Glutamatergic neuron (in vitro differentiated cells): Measurements from ENCODE around the gene PCDHGA10. TPM values are rescaled to one million over a fixed set of nuclear protein-coding genes. Genes with fewer than 3 reads are reported as not detected.
"Not testable (repeated sequence)": the region's sequence is repeated elsewhere in the genome, so short reads cannot be mapped to it uniquely, and the experiment has no call there.

Experiments
- DNase-seq: peaks from one replicate; pipeline ENCODE4 v3.0.0; 2022
- H3K27ac Mint-ChIP-seq: one replicate; pipeline ENCODE4 v1.8.0; 2020; ENCODE audit warnings: mild to moderate bottlenecking, mixed read lengths, inconsistent platforms; ENCODE audit not compliant: unreplicated experiment
- H3K27me3 Mint-ChIP-seq: one replicate; pipeline ENCODE4 v1.8.0; 2020; ENCODE audit warnings: mild to moderate bottlenecking, moderate library complexity, mixed read lengths, inconsistent platforms; ENCODE audit not compliant: unreplicated experiment
- H3K36me3 Mint-ChIP-seq: one replicate; pipeline ENCODE4 v1.8.0; 2020; ENCODE audit warnings: mild to moderate bottlenecking, mixed read lengths, inconsistent platforms; ENCODE audit not compliant: unreplicated experiment
- H3K4me1 Mint-ChIP-seq: one replicate; pipeline ENCODE4 v1.8.0; 2020; ENCODE audit warnings: mild to moderate bottlenecking, low read depth, mixed read lengths, inconsistent platforms; ENCODE audit not compliant: unreplicated experiment
- H3K4me3 Mint-ChIP-seq: one replicate; pipeline ENCODE4 v1.8.0; 2020; ENCODE audit warnings: mild to moderate bottlenecking, mixed read lengths, inconsistent platforms; ENCODE audit not compliant: unreplicated experiment
- H3K9me3 Mint-ChIP-seq: one replicate; pipeline ENCODE4 v1.8.0; 2020; ENCODE audit warnings: mild to moderate bottlenecking, moderate library complexity, mixed read lengths, inconsistent platforms; ENCODE audit not compliant: unreplicated experiment
- CTCF ChIP-seq: fragments of 200-600 bp; sonication (generic); IDR thresholded peaks from one replicate; pipeline ENCODE4 v1.5.0; 2021; ENCODE audit not compliant: partially characterized antibody, unreplicated experiment
- total RNA-seq: library from RNA; stranded (reverse); fragmentation: NEBNext Ultra II Directional; extraction: Animal tissue kit (Norgen Biotek cat#: 25700); gene quantifications from one replicate; pipeline ENCODE4 v1.2.1, GENCODE V29; 2021; ENCODE audit not compliant: unreplicated experiment

The PCDHGA10 gene
- total RNA-seq, 1 donor from 2014 or later: 16.6 TPM

- Mint-ChIP-seq H3K9me3 (peaks cover 69% of the 10 kb centered on the region), H3K27me3 (peaks cover 30% of the 10 kb centered on the region), H3K4me3 (peak within 1 kb of the TSS; percentile 92), H3K36me3 (peaks cover 81% of the 10 kb centered on the region), H3K27ac (peak within 1 kb of the TSS; percentile 94)
- DNase-seq: peak; percentile 74
- H3K4me1 Mint-ChIP-seq: not testable (repeated sequence)
- TF ChIP-seq CTCF: peak; percentile 53
These were observed 4.8 kb downstream of the PCDHGA10 start, which contains the start of gene PCDHGB7 for GRCh38 chr5:141417494-141418172. TSS of gene PCDHGB7 (plus strand) at chr5:141417677. CDS start at chr5:141417860, 183 bp downstream.

- Mint-ChIP-seq H3K4me3 (peak overlapping the region; percentile 92), H3K4me1 (no peaks in the 10 kb centered on the region), H3K36me3 (peaks cover 78% of the 10 kb centered on the region), H3K9me3 (peaks cover 66% of the 10 kb centered on the region), H3K27me3 (peaks cover 27% of the 10 kb centered on the region), H3K27ac (peak overlapping the region; percentile 24)
- no peak for DNase-seq
- no peak for TF ChIP-seq CTCF
These were observed 6.5 kb downstream of the PCDHGA10 start for GRCh38 chr5:141419074-141419880.

- no peaks in the 10 kb centered on the region for H3K4me1 Mint-ChIP-seq
- no peak for DNase-seq
- no peak within 1 kb of the TSS for H3K27ac Mint-ChIP-seq
- peaks cover 23% of the 10 kb centered on the region for H3K27me3 Mint-ChIP-seq
- peak within 1 kb of the TSS; percentile 70 for H3K4me3 Mint-ChIP-seq
- H3K36me3 Mint-ChIP-seq: peaks cover 79% of the 10 kb centered on the region
- H3K9me3 Mint-ChIP-seq: peaks cover 54% of the 10 kb centered on the region
- peak; percentile 38 for TF ChIP-seq CTCF
These were observed 8.2 kb downstream of the PCDHGA10 start, which contains the start of gene PCDHGA11 for GRCh38 chr5:141420855-141421488. TSS of gene PCDHGA11 (plus strand) at chr5:141421051. CDS start at chr5:141421228, 177 bp downstream.

GRCh38 chr5:141421489-141421855 is 8.7 kb downstream of the PCDHGA10 start:
- H3K9me3 Mint-ChIP-seq: peaks cover 54% of the 10 kb centered on the region

More at GRCh38 chr5:141421489-141421855, 8.7 kb downstream of the PCDHGA10 start:
- no peak for TF ChIP-seq CTCF
- no peak for DNase-seq
- Mint-ChIP-seq H3K27ac (no peak overlapping the region), H3K4me3 (peak overlapping the region; percentile 70), H3K36me3 (peaks cover 84% of the 10 kb centered on the region), H3K4me1 (no peaks in the 10 kb centered on the region), H3K27me3 (peaks cover 23% of the 10 kb centered on the region)
